ENCODE data around the gene CELSR3.

- peak; percentile 39 for TF ChIP-seq CTCF (IDR thresholded peaks at IDR 0.05; ENCODE audit: low read depth, low read length, missing input control)
- no peak for TF ChIP-seq ZBTB33 (IDR thresholded peaks at IDR 0.05)
- peak in 1 of 2 donors; percentile 69 for TF ChIP-seq GABPA (IDR thresholded peaks at IDR 0.05 in 1 of 2, conservative IDR thresholded peaks at IDR 0.05 in 1 of 2)
- TF ChIP-seq TAF1 (conservative IDR thresholded peaks at IDR 0.05) = no peak
- no peak for TF ChIP-seq FOXA1 (IDR thresholded peaks at IDR 0.05)
- no peak for TF ChIP-seq EGR1 (IDR thresholded peaks at IDR 0.05; ENCODE audit: low read depth in 2 of 2)
- TF ChIP-seq NR2F2 (IDR thresholded peaks at IDR 0.05) = peak; percentile 28
- TF ChIP-seq REST (IDR thresholded peaks at IDR 0.05) = peak; percentile 57
- TF ChIP-seq SP1 (IDR thresholded peaks at IDR 0.05) = peak; percentile 81
- peak in 1 of 2 donors; percentile 55 for TF ChIP-seq RAD21 (IDR thresholded peaks at IDR 0.05)
- TF ChIP-seq MAX (IDR thresholded peaks at IDR 0.05) = no peak
- TF ChIP-seq YY1 (IDR thresholded peaks at IDR 0.05) = no peak
- TF ChIP-seq HNF4A (conservative IDR thresholded peaks at IDR 0.05) = no peak
- no peak for TF ChIP-seq ATF3 (IDR thresholded peaks at IDR 0.05)
Observed at GRCh38 chr3:48635222-48636021, 27.3 kb downstream of the CELSR3 start, which contains the start of gene SLC26A6.
